HK-2 (cell line): ENCODE measurements around the gene COMMD4.
"Not testable (repeated sequence)": the region's sequence is repeated elsewhere in the genome, so short reads cannot be mapped to it uniquely, and the experiment has no call there.

ENCODE experiments used
- DNase-seq: peaks from one replicate; pipeline ENCODE4 v3.0.0-alpha.2; 2018; ENCODE audit not compliant: unreplicated experiment

COMMD4 gene

GRCh38 chr15:75335705-75336355, at the start of gene COMMD4:
Gene COMMD4 (plus strand): TSS chr15:75336063. CDS start chr15:75336090, 27 bp downstream.
- DNase-seq, result peak; percentile 87

GRCh38 chr15:75293660-75294059, 42.2 kb upstream of the COMMD4 start:
- DNase-seq, result not testable (repeated sequence)

- not testable (repeated sequence) for DNase-seq
Measured at GRCh38 chr15:75298541-75299310, 37.1 kb upstream of the COMMD4 start.

GRCh38 chr15:75299311-75299688, 36.6 kb upstream of the COMMD4 start:
- not testable (repeated sequence) for DNase-seq

- not testable (repeated sequence) for DNase-seq
Measured at GRCh38 chr15:75300026-75300425, 35.8 kb upstream of the COMMD4 start.

- no peak for DNase-seq
Measured at GRCh38 chr15:75302318-75302717, 33.5 kb upstream of the COMMD4 start.

GRCh38 chr15:75302753-75303152, 33.1 kb upstream of the COMMD4 start:
- not testable (repeated sequence) for DNase-seq

- DNase-seq, result no peak
Measured at GRCh38 chr15:75306188-75306587, 29.7 kb upstream of the COMMD4 start.

- DNase-seq, result peak; percentile 28
Measured at GRCh38 chr15:75307778-75308390, 28.0 kb upstream of the COMMD4 start.

- no peak for DNase-seq
Measured at GRCh38 chr15:75309711-75310110, 26.2 kb upstream of the COMMD4 start.

- not testable (repeated sequence) for DNase-seq
Measured at GRCh38 chr15:75312548-75312947, 23.3 kb upstream of the COMMD4 start.

GRCh38 chr15:75313116-75313845, 22.6 kb upstream of the COMMD4 start:
- no peak for DNase-seq

- no peak for DNase-seq
Measured at GRCh38 chr15:75314552-75315290, 21.1 kb upstream of the COMMD4 start.

- not testable (repeated sequence) for DNase-seq
Measured at GRCh38 chr15:75319231-75319897, 16.5 kb upstream of the COMMD4 start.

- DNase-seq, result no peak
Measured at GRCh38 chr15:75321711-75322110, 14.2 kb upstream of the COMMD4 start.

- no peak for DNase-seq
Measured at GRCh38 chr15:75325922-75326321, 9.9 kb upstream of the COMMD4 start.

- DNase-seq, result no peak
Measured at GRCh38 chr15:75327005-75327404, 8.9 kb upstream of the COMMD4 start.

- no peak for DNase-seq
Measured at GRCh38 chr15:75327491-75327890, 8.4 kb upstream of the COMMD4 start.

- no peak for DNase-seq
Measured at GRCh38 chr15:75328493-75329314, 7.2 kb upstream of the COMMD4 start.

- no peak for DNase-seq
Measured at GRCh38 chr15:75329571-75329970, 6.3 kb upstream of the COMMD4 start.
